HUES6 (cell line): ENCODE measurements around the gene DOCK9.
A peak's percentile ranks its signal among the peaks of the same experiment; 100 is the strongest.

Source experiments
- H3K27ac ChIP-seq: 2 replicates; pipeline ENCODE4 v1.7.0; 2013; ENCODE audit warnings: low read depth, mild to moderate bottlenecking, low read length, inconsistent platforms
- H3K27me3 ChIP-seq: 2 replicates; pipeline ENCODE4 v1.6.1; 2013; ENCODE audit warnings: low read length; ENCODE audit not compliant: control insufficient read depth, insufficient read depth
- H3K36me3 ChIP-seq: 2 replicates; pipeline ENCODE4 v1.6.1; 2013; ENCODE audit warnings: low read length; ENCODE audit not compliant: control insufficient read depth, insufficient read depth
- H3K4me1 ChIP-seq: 2 replicates; pipeline ENCODE4 v1.6.1; 2013; ENCODE audit warnings: low read length; ENCODE audit not compliant: control insufficient read depth, insufficient read depth
- H3K4me3 ChIP-seq: 2 replicates; pipeline ENCODE4 v1.5.1; 2013; ENCODE audit warnings: low read depth, low read length
- H3K9ac ChIP-seq: one replicate; pipeline ENCODE4 v1.6.1; 2013; ENCODE audit warnings: mild to moderate bottlenecking, low read length
- H3K9me3 ChIP-seq: 2 replicates; pipeline ENCODE4 v1.6.1; 2013; ENCODE audit warnings: low read depth, low read length; ENCODE audit not compliant: control insufficient read depth, insufficient read depth

Gene DOCK9

DNA sequence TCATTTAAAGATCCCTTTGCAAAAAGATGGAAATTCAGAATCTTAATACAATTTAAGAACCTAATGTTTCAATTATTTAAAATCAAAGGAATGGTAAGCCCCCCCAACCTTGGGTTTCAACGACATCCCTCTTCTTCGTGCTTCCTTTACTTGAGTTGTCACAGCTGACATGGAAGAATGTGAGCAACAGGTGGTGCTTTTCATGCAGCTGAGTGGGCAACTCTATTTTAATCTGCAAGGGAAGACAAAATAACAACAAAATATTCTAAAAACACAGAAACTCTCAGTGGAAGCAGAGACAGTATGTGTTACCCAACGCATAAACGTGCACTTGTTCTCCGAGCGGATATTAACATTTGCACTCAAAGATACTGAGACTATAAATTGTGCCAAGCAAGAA is 92.3 kb downstream of the DOCK9 start:
- Histone ChIP-seq H3K4me3 (no peak overlapping the region), H3K27me3 (no peaks in the 10 kb centered on the region), H3K9ac (no peak overlapping the region), H3K27ac (no peak overlapping the region), H3K4me1 (peaks cover 21% of the 10 kb centered on the region), H3K9me3 (no peaks in the 10 kb centered on the region), H3K36me3 (0 out of 2 replicates have a peak, but pooled peaks cover 7% of the 10 kb centered on the region)

DNA sequence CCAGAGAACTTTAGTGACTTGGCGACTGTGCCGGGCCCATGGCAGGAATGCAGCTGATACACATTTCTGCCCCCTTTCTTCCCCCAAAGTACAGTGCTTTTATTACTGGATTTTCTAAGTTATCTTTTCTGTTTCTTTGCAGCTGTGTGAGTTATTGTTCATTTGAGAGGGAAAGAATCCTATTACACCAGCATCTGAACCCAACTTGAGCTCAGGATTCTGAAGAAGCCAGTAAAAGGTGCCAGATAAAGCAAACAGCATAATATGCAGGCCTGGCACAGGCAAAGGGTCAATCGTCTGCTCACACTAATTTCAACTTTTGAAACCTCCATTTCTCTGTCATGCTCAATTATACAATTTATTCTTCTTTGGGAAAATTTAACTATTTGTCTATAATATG is 93.9 kb downstream of the DOCK9 start:
- H3K4me1 ChIP-seq = peaks cover 13% of the 10 kb centered on the region
- no peak overlapping the region for H3K4me3 ChIP-seq
- peaks cover 12% of the 10 kb centered on the region for H3K36me3 ChIP-seq
- H3K27me3 ChIP-seq = no peaks in the 10 kb centered on the region
- H3K27ac ChIP-seq = no peak overlapping the region
- H3K9me3 ChIP-seq = no peaks in the 10 kb centered on the region
- no peak overlapping the region for H3K9ac ChIP-seq

GRCh38 chr13:98881390-98881789 is 96.5 kb downstream of the DOCK9 start:
- Histone ChIP-seq H3K4me1 (peaks cover 11% of the 10 kb centered on the region), H3K9me3 (no peaks in the 10 kb centered on the region), H3K27me3 (no peaks in the 10 kb centered on the region), H3K4me3 (no peak overlapping the region), H3K27ac (no peak overlapping the region), H3K36me3 (peaks cover 12% of the 10 kb centered on the region), H3K9ac (no peak overlapping the region)

DNA sequence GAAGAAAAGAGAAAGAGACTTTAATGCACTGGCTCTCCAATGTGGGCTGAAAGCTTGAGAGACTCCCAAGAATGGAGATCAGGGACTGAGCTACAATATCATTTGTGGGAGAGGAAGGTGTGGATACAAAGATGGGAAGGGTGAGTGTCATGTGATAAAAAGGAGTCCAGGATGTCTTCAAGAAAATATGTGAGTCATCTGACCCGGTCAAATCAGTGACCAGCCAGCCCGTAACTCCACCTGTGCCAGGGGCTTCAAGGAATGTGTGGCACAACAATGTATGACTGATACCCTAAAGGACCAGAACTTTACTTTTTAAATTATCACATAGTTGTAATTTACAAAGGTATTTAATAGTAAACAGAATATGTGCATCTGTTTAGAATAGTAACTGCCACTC is 97.2 kb downstream of the DOCK9 start:
- no peak overlapping the region for H3K27ac ChIP-seq
- H3K4me3 ChIP-seq = no peak overlapping the region
- no peaks in the 10 kb centered on the region for H3K27me3 ChIP-seq
- H3K9ac ChIP-seq = no peak overlapping the region
- H3K4me1 ChIP-seq = peaks cover 15% of the 10 kb centered on the region
- no peaks in the 10 kb centered on the region for H3K9me3 ChIP-seq
- H3K36me3 ChIP-seq = peaks cover 12% of the 10 kb centered on the region

- H3K4me3 ChIP-seq = no peak overlapping the region
- no peak overlapping the region for H3K27ac ChIP-seq
- no peaks in the 10 kb centered on the region for H3K27me3 ChIP-seq
- H3K4me1 ChIP-seq = peaks cover 22% of the 10 kb centered on the region
- no peak overlapping the region for H3K9ac ChIP-seq
- H3K36me3 ChIP-seq = peaks cover 12% of the 10 kb centered on the region
- H3K9me3 ChIP-seq = no peaks in the 10 kb centered on the region
Observed at GRCh38 chr13:98879957-98880356, 97.9 kb downstream of the DOCK9 start.

DNA sequence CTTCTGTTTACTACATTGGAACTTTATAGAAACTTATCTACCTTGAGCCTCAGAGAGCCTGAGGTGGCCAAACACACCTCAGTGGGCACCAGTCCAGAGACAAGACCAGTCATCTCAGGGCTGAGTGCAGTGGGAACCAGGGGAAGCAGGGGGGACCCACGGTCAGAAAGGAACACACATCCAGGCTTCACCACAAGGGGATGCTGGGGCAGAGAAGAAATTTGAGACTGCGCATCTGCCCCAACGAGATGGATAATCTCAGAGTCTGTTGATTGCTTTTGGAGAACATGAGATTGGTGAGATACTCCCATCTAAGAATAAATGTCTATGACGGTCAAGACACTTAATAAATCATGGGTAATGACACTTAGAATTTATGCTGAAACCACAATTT is 98.7 kb downstream of the DOCK9 start:
- peaks cover 12% of the 10 kb centered on the region for H3K36me3 ChIP-seq

GRCh38 chr13:98878486-98879126 is 99.3 kb downstream of the DOCK9 start:
- Histone ChIP-seq H3K27ac (no peak overlapping the region), H3K4me1 (peaks cover 29% of the 10 kb centered on the region), H3K27me3 (no peaks in the 10 kb centered on the region), H3K9ac (no peak overlapping the region), H3K36me3 (peaks cover 12% of the 10 kb centered on the region), H3K4me3 (no peak overlapping the region), H3K9me3 (peaks cover 6% of the 10 kb centered on the region)

More for the DNA sequence above, 98.7 kb downstream of the DOCK9 start:
- H3K4me1 ChIP-seq = peaks cover 29% of the 10 kb centered on the region
- H3K27ac ChIP-seq = no peak overlapping the region
- no peak overlapping the region for H3K4me3 ChIP-seq
- H3K9ac ChIP-seq = no peak overlapping the region
- H3K27me3 ChIP-seq = no peaks in the 10 kb centered on the region
- peaks cover under 1% of the 10 kb centered on the region; the same call in 1 of the 2 replicates for H3K9me3 ChIP-seq

GRCh38 chr13:98877936-98878335 is 99.9 kb downstream of the DOCK9 start:
- Histone ChIP-seq H3K9ac (no peak overlapping the region), H3K27me3 (no peaks in the 10 kb centered on the region), H3K4me1 (peaks cover 29% of the 10 kb centered on the region), H3K27ac (no peak overlapping the region), H3K36me3 (peaks cover 18% of the 10 kb centered on the region), H3K9me3 (peaks cover 13% of the 10 kb centered on the region), H3K4me3 (no peak overlapping the region)

- Histone ChIP-seq H3K36me3 (peaks cover 20% of the 10 kb centered on the region), H3K9me3 (peaks cover 16% of the 10 kb centered on the region), H3K4me3 (no peak overlapping the region), H3K9ac (no peak overlapping the region), H3K27me3 (no peaks in the 10 kb centered on the region), H3K27ac (no peak overlapping the region), H3K4me1 (peaks cover 29% of the 10 kb centered on the region)
Observed at GRCh38 chr13:98877466-98877865, 100.4 kb downstream of the DOCK9 start.

DNA sequence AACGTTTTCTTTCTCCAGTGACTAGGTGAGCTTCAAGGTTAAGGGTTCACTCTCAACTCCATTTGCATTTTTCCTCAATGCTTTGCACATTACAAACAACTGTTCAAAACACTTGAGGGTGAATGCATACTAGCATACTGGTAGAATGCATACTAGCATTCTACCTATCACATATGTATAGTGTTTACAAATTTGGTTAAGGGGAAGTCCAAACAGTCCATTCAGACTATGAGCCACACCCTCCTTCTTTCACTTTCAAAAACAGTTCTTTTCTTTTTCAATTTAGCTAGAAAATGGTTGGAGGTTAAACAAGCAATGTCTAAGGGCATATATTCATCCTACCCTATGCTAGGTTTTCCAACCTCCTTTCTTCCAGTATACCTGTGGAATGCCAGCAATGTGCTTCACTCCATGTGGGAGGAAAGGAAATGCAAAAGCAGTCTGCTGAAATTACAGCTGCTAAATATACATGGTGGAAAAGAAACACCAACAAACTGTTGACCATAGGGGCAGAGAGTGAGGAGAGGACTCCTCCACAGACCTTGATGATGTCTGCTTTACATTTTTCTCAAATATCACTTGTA is 102.6 kb downstream of the DOCK9 start:
- peaks cover 13% of the 10 kb centered on the region for H3K36me3 ChIP-seq
- no peaks in the 10 kb centered on the region for H3K27me3 ChIP-seq
- H3K9me3 ChIP-seq = peaks cover 16% of the 10 kb centered on the region
- peak overlapping the region; percentile 41 for H3K9ac ChIP-seq
- H3K4me1 ChIP-seq = peaks cover 29% of the 10 kb centered on the region
- H3K4me3 ChIP-seq = 0 out of 2 replicates have a peak overlapping the region, but pooled peaks have one; percentile 6
- H3K27ac ChIP-seq = peak overlapping the region; percentile 75

- Histone ChIP-seq H3K27me3 (no peaks in the 10 kb centered on the region), H3K9ac (no peak overlapping the region), H3K36me3 (peaks cover 12% of the 10 kb centered on the region), H3K4me3 (no peak overlapping the region), H3K4me1 (peaks cover 29% of the 10 kb centered on the region), H3K9me3 (peaks cover 16% of the 10 kb centered on the region), H3K27ac (no peak overlapping the region)
Observed at GRCh38 chr13:98874029-98874397, 103.9 kb downstream of the DOCK9 start.
